CD4-positive, alpha-beta T cell treated with Interferon alpha-2 for 1 hour (primary cell): ENCODE data around the gene OLFML2A.

ENCODE experiments used
- DNase-seq, 2 donors: peaks; one replicate each; pipeline ENCODE4 v3.0.0-alpha.2; 2020 to 2022

OLFML2A gene

DNA sequence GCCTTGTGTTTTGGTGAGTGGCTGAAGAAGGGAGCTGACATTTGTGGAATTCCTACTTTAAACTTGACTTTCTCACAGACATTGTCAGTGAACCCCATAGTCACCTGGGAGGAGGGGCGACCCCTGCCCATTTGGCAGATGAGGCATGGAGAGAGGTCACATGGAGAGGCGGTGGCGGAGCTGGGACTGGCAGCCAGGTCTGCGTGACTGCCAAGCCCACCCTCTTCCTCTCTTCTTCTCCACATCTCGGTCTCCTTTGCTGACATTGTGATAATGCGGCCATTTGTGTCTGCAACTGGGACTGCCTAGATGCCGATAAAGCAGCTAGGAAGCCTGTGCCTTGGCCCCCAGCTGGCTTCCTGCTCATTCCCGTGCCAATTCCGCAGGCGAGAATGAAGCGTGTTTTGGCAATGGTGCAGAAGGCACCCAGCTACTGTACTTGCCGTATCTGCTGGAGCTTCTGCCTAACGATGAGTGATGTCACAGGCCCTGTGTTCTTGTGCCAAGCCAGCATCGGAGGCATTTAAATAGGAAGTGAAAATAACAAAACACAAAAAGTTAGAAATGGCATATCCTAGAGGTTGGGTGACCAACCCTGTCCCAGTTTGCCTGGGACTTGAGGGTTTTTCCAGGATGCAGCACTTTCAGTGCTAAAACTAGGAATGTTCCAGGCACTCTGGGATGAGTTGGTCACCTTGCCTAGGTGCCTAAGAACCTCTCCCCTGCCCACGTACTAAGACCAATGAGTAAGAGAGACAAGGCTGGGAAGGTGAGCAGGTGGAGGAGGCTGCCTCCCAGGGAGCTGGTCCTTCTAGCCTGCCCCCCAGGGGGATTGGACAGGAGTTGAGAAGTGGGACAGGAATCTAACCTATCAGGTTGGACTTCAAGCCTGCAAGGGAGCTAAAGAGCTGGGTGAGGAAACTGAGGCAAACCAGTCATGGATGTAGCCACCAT is 23.6 kb downstream of the OLFML2A start:
- DNase-seq: peak; percentile 4 to 60

DNA sequence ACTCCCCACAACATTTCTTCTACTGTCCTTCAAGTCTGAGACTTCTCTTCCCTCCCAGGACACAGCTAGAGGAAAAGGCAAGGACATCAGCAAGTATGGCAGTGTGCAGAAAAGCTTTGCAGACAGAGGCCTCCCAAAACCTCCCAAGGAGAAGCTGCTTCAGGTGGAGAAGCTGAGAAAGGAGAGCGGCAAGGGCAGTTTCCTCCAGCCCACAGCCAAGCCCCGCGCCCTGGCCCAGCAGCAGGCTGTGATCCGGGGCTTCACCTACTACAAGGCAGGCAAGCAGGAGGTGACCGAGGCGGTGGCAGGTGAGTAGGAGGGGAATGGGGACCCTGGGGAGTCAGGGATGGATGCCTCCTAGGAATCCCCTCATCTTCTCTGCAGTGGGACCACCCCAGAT is 24.4 kb downstream of the OLFML2A start:
- no peak for DNase-seq

GRCh38 chr9:124802426-124802825 is 25.5 kb downstream of the OLFML2A start:
- no peak for DNase-seq

DNA sequence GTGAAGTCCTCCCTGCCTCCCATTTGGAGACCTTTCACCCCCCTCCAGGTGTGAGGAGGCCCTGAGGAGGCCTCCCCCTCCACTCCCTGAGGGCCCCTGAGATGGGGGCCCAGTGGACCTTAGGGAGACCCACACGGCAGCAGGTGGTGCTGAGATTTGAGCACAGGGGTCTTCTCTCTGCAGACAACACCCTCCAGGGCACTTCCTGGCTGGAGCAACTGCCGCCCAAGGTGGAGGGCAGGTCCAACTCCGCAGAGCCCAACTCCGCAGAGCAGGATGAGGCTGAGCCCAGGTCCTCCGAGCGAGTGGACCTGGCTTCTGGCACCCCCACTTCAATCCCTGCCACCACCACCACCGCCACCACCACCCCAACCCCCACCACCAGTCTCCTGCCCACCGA is 27.0 kb downstream of the OLFML2A start:
- DNase-seq: no peak

DNA sequence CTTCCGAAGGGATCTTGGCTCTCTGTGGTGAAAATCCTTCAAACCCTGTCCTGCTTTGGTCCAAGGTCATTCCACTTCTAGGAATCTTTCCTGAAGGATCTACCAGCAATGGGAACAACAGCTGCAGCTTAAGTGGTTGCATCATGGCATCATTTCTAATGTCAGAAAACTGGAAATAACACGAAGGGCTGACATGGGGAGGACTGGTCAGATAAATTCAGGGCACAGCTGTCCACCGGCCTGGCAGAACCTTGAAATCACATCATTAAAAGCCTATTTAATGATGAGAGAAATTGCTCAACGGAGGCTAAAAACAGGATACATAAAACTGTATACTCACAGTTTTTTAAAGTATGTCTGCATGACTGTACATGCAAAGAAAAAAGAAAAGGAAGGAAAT is 28.3 kb downstream of the OLFML2A start:
- no peak for DNase-seq

DNA sequence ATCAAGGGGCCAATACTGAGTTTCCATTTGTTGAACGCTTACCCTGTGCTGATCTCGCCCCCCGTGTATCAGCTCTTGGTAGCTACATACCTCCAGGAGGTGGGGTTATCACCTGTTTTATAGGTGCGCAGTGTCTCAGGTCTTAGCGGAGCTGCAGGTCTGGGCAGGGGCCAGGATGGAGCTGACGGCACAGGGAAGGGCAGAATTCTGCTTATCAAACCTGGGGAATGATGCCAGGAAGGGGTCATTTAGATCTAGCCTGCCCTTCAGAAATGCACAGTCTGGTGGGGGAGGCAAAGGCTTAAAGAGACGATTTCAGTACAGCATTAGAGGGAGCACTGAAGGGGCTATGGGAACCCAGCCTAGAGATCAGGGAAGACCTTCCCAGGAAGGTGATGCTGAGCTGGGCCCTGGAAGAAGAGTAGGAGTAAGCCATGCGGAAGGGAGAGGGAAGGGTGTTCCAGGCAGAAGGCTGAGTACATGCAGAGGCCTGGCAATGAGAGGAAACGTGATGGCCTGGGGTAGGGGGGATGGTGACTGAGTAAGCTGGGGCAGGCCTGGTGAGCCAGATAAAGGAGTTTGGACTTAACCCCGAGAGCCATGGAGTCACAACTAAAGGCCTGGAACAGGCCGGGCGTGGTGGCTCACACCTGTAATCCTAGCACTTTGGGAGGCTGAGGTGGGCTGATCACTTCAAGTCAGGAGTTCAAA is 31.5 kb downstream of the OLFML2A start:
- no peak for DNase-seq

DNA sequence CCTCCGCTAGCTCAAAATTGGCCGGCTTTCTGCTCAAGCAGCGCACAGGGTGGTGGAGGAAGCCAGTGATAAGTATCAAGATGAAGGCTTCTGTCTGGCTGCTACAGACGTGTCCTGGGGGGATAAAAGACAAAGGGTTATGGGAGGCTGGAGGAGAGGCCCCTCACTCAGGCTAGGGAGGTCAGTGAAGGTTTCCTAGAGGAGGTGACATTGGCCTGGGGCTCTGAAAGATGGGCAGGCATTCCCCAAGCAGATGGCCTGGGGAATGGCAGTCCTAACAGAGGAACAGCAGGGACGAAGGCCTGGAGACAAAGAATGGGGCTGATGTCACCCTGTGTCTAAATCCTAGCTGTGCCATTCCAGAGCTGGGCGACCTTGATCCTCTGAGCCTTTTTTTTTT is 32.3 kb downstream of the OLFML2A start:
- DNase-seq: no peak

GRCh38 chr9:124809741-124810500 is 33.0 kb downstream of the OLFML2A start:
- DNase-seq: no peak

DNA sequence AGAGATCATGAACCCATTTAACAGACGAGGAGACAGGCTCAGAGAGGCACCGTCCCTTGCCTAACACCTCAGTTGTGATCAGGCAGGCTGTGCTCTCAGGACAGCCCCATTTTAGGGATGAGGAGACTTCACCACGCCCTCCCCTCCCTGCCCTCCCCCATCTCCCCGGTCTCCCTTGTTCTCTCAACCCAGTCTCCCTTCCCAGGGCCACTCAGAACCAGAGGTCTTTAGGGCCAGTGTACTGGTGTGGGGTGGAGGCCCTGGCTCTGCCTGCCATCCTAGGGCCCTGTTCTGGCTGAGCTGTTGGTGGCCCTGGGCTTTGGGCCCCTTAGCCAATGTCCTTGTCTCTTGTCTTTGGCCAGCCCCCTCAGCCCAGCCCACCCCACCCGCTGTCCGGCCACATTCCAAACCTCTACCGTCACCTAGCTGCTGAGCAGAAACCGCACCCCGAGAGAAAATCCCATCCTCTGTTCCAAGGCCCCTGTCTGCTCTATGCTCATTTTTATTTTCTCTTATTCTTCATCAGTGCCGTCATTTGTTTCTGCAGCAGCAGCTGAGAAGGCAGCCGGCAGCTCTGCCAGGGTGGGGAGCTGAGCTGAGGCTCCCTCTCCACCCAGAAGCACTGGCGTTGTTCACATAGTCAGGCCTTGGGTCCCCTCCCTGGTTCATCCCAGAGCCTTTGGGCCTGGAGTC is 33.9 kb downstream of the OLFML2A start:
- DNase-seq: no peak

DNA sequence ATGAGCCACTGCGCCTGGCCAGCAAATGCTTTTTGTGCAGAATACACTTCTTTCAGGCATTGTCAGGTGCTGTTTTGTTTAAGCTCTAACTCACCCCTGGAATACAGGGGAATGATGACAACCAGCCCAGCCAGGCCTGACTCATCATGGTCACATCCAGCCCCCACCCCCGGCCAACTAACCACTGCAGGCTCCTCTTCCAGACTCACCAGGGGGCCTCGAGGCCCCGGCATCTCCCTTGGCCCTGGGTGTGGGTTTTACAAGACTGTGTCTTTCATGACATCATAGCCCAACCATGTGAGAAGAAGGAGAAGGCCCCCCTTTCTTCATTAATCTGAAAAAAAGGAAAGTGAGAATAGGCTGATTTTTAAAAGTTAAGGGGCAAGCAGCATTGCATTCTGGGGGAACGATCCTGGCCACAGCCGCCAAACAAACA is 35.5 kb downstream of the OLFML2A start:
- DNase-seq: no peak

DNA sequence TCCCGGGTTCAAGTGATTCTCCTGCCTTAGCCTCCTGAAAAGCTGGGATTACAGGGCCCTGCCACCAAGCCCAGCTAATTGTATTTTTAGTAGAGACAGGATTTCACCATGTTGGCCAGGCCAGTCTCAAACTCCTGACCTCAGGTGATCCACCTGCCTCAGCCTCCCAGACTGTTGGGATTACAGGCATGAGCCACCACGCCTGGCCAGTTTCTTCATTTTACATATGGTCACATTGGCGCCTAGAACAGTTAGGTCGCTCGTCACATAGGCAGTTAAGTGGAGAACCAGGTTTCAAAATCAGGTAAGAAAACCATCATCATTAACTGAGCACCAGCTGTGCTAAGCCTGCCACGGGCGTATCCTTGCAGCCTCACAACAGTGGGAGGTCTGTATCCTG is 36.1 kb downstream of the OLFML2A start:
- DNase-seq: no peak

- no peak for DNase-seq
Measured at GRCh38 chr9:124813501-124814163, 36.7 kb downstream of the OLFML2A start.

- no peak for DNase-seq
Measured at GRCh38 chr9:124814164-124814535, 37.2 kb downstream of the OLFML2A start.

DNA sequence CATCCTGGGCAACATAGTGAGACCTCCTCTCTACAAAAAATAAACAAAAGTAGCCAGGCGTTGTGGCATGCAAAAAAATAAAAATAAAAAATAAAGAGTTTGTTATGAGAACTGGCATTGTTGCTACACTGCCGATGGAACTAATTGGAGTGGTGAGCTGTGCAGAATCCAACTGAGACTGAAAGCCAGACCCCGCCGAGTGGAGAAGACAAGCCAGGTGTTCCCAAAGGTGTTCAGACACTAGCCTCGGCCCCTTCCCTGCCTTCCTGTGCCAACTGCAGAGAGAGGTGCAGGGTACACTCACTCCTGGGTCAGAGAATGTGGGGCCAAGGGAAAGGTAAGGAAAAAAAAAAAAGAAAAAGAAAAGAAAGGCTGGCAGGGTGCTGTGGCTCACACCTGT is 38.7 kb downstream of the OLFML2A start:
- DNase-seq: no peak

- no peak for DNase-seq
Measured at GRCh38 chr9:124818431-124819281, 41.7 kb downstream of the OLFML2A start.

DNA sequence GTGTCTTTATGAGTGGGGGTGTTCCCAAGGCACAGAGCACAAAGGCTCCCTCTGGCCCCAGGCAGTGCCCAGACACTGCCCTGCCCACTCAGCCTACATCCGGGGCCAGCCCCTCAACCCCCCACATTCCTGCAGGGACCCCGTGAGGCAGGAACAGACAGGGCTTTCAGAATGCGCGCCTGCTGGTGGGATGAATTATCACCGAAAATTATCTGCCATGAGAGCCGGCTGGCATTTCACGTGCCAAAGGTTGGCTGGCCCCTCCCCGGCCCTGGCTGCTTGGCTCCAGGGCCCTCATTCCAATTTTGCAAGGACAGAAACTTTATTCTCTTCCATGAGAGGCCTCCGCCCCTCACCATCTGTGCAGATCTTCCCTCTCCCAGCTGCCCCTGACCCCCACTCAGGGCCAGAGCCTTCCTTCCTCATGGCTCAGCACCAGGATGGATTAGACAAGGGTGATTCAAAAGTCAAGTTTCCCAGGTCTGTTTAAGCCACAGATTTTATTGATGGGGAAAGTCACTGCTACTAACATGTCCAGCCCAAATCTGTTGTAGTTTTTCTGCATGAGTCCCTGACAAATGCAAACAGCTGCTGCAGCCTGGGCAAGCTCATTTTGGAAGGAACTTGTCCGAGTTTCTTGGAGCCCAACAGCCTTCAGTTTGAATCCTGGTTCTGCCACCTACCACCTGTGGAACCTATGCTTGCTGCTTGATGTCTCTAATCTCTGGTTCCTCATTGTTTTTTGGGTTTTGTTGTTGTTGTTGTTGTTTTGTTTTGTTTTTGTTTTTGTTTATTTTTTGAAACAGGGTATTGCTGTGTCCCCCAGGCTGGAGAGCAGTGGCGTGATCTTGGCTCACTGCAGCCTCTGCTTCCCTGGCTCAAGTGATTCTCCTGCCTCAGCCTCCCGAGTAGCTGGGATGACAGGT is 44.0 kb downstream of the OLFML2A start:
- DNase-seq: no peak

GRCh38 chr9:124828489-124829333 is 51.8 kb downstream of the OLFML2A start:
- DNase-seq: no peak

DNA sequence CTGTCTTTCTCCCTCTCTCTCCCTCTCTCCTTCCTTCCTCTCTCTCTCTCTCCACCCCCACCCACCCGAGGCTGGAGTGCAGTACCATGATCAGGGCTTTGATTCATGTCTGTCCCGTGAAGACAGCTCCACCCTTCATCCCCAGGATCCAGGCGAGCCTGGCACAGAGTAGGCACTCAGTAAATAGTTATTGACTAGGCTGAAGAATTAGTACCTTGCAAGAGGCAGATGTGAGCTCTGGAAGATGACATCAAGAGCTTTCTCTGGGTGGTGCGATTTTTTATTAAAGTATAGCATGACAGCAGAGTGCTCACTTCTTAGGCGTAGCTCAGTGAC is 52.4 kb downstream of the OLFML2A start:
- DNase-seq: no peak

DNA sequence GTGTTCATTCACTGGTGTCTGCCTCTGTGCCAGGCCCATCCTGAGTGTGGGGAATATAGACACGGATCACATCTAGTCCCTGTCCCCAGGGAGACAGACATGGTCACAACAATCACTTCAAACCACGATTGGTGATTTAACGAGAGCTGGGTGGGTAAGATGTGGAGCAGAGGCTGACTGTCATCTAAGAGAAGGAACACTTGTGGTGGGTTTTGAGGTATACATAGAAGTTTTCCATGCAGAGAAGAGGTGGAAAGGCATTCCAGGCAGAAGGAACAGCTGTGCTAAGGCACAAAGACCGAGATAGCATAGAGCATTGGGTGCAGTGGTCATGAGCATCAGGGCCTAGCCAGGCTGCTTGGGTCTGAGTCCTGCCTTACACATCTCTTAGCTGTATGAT is 53.7 kb downstream of the OLFML2A start:
- DNase-seq: no peak
